Endometrial microvascular endothelial cells (primary cell): ENCODE data around the gene ABHD3. TPM values are rescaled to one million over a fixed set of nuclear protein-coding genes. Genes with fewer than 3 reads are reported as not detected.
"Not testable (repeated sequence)": the region's sequence is repeated elsewhere in the genome, so short reads cannot be mapped to it uniquely, and the experiment has no call there.

Experiments used
- in situ Hi-C: cut with HindIII; loops from 2 replicates; pipeline ENCODE4 v1.10.0; 2017; ENCODE audit warnings: low sequenced_read_pairs, low pct_unique_long_range_greater_than_20kb; ENCODE audit errors: inconsistent ontology term
- total RNA-seq: library from RNA; depleted of rRNA; stranded (reverse); fragments of >200 nt; gene quantifications from one replicate; pipeline ENCODE4 v1.2.3, GENCODE V29; 2015; ENCODE audit errors: inconsistent ontology term

ABHD3 gene
- total RNA-seq, 1 donor from 2014 or later: 4.0 TPM

DNA sequence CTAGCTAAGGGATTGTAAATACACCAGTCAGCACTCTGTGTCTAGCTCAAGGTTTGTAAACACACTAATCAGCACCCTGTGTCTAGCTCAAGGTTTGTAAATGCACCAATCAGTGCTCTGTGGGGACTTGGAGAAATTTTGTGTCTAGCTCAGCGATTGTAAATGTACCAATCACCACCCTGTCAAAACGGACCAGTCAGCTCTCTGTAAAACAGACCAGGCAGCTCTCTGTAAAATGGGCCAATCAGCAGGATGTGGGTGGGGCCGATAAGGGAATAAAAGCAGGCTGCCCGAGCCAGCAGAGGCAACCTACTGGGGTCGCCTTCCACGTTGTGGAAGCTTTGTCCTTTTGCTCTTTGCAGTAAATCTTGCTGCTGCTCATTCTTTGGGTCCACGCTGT is 2.6 kb upstream of the ABHD3 start:
- in situ Hi-C loops: not testable (repeated sequence)

DNA sequence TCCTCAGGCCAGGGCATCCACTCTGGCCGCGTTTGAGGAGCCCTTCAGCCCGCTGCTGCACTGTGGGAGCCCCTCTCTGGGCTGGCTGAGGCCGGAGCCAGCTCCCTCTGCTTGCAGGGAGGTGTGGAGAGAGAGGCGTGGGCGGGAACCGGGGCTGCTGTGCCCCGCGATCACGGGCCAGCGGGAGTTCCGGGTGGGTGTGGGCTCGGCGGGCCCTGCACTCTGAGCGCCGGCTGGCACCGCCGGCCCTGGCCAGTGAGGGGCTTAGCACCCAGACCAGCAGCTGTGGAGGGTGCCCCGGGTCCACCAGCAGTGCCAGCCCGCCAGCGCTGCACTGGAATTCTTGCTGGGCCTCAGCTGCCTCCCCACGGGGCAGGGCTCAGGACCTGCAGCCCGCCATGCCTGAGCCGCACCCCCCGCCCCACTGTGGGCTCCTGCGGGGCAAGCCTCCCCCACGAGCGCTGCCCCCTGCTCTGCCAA is 1.9 kb upstream of the ABHD3 start:
- in situ Hi-C loops: no loop called here

DNA sequence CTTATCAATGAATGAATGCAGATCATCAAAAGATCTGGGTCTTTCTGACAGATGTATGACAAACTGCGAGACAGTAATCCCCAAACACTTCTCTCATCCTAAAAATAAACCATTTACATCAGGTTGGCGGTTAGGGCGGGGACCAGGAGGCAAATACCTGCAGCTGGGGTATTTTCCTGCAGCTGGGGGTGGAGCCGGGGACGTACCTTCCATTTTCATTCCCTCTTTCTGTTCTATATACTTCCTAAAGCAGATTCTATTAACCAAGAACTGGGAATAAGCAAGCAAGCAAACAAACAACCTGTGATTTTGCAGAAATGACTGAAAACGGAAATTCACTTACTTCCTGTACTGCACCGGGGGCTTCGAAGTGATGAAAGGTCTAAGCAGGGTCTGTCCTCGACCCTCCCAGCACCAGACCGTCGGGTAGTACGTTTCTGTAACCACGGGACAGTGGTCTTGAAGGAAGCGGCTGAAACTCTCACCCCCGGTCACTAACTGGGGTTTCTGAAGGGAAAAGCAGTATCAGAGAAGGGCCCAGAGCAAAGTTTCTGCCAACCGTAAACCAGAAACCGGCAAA is 1.2 kb downstream of the ABHD3 start:
- in situ Hi-C loops: no loop called here

- in situ Hi-C loops: no loop called here
Observed at GRCh38 chr18:21702602-21703001, 2.0 kb downstream of the ABHD3 start.

GRCh38 chr18:21701621-21702020 is 3.0 kb downstream of the ABHD3 start:
- in situ Hi-C loops: no loop called here

DNA sequence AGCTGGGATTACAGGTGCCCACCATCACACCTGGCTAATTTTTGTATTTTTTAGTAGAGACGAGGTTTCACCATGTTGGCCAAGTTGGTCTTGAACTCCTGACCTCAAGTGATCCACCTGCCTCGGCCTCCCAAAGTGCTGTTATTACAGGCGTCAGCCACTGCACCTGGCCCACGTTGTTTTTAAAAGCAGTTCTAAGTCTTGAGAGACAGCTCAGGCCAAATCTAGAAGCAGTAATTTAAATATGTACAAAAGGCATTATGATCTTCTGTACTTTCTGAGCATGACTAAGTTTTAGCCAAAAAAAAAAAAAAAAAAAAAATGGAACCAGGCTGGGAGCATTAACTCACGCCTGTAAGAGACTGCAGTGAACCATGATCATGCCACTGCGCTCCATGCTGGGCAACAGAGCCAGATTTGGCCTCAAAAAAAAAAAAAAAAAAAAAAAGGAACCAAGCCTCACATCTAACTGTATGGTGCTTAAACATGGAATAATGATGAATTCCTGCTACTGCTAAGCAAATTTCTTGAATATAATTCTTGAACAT is 4.0 kb downstream of the ABHD3 start:
- in situ Hi-C loops: no loop called here

DNA sequence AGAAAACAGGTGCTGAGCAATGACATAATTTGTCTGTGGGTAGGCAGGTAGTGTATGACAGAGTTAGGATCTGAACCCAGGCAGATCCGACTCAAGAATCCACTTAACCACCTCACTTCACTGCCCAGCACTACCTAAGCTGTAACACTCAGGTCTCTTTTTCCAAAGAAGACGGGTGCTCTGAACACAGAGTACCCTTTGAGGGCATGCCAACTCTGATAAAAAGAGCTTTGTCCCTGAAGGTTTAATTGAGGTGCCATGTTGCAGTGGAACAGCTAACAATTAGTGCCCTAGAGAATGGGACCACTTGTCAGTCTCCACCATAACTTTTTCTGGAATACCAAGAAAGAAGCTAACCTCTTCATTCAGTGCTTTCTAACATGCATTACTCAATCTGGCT is 11.3 kb downstream of the ABHD3 start:
- in situ Hi-C loops: no loop called here

- in situ Hi-C loops: no loop called here
Observed at GRCh38 chr18:21689736-21690135, 14.8 kb downstream of the ABHD3 start.

DNA sequence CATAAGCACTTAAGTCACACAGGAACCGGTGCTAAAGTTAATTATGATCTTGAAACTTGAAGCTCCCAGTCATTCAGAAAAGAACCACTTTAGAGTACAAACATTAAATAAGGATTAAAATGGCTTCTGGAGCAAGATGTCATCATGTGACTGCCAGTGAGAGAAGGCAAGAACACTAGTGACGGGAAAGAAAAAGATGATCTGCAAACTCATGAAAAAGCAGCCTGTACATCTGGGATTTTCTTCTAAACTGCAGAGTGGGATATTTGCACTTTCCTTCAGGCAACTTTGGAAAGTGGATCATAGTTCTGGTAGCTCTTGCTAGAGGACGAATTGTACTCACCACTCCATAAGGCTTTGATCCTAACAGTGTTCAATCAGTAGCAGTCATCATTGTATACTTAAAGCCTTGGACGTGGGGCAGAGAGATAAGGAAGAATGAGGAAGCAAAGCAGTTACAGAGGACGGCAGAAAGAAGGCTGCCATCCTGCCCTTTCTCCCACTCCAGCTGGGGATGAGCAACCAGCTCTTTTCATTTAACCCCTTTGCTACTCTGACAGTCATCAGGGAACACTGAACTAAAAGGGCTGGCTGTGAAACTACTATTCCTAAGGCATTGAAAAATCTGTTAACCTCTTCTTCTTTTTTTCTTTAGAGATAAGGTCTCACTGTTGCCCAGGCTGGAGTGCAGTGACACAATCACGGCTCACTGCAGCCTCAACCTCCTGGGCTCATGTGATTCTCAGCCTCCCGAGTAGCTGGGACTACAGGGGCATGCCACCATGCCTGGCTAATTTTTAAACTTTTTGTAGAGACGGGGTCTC is 18.1 kb downstream of the ABHD3 start:
- in situ Hi-C loops: no loop called here

- in situ Hi-C loops: not testable (repeated sequence)
Observed at GRCh38 chr18:21685556-21685981, 19.0 kb downstream of the ABHD3 start.

DNA sequence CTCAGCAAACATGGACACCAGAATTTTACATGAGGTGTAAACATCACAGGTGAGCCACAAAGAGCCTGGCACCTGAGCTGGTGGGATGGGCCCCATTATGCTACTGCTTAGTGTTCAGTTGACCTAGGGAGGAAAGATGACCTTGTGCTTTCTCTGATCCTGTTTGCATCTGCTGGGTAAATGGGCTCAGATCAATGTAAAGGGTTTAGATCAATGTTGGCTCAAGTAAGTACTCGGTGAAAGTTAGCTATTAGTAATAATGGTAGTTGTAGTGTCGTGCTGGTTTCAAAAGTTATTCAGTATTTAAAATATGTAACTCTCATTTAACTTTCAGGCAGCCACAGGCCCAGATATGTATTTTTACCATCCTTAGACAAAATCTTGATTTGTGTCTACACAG is 19.8 kb downstream of the ABHD3 start:
- in situ Hi-C loops: no loop called here

DNA sequence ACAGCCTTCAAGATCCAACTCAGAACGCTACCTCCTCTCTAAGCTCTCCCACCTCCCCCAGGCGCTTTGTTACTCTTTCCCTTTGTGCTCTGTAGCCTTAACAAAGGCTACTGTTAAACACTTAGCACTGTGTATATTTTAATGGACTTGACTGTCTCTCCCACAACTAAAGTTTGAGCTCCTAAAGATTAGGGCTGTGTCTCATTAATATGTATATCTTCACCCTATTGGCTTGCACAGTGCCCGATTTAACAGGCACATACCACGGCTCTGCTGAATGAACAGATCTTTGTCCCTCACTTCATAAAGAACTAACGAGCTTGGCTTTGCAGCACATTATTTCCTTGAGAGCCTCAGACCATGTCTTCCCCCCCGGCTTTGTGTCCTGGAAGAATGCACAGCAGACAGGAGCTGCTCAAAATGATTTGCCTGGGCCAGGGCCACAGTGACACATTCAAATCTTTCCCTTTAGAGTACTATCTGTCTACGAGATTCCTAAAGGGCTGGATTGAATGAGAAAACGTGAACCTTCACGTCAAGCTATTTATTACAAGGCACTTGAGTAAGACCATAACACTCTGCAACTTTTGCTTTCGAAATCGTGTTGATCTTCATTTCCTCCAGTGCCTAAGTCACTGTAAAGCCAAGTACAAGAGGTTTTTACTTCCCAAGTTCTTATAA is 22.1 kb downstream of the ABHD3 start:
- in situ Hi-C loops: no loop called here

- in situ Hi-C loops: no loop called here
Observed at GRCh38 chr18:21680161-21680560, 24.4 kb downstream of the ABHD3 start.

DNA sequence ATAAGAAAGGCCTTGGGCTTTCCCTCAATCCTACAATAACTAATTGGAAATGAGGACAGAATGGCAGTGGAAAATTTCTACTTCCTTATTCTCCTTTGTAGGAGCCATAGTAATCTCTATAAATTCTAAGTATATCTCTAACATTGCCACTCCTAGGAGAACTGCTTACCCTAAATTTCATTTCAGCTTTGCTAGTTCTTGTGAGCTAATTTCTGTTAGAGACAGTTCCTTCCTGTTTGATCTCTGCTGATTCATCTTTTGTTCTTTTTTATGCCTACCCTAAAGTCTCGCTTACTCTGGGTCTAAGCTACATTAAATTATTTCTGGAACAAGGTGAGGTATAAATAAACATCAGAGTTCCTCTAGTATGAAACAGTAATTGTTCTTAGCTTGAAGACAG is 25.7 kb downstream of the ABHD3 start:
- in situ Hi-C loops: no loop called here

DNA sequence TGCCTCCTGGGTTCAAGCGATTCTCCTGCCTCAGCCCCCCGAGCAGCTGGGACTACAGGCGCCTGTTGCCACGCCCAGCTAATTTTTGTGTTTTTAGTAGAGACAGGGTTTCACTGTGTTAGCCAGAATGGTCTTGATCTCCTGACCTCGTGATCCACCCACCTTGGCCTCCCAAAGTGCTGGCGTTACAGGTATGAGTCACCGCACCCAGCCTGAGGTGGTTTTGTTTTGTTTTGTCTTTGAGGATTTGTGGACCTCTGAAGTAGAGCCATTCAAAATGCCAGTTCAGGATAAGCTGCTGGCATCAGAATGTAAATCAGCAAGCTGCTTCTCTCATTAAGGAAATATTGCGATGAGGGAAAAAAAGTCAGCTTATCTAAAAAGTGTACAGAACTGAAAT is 29.2 kb downstream of the ABHD3 start:
- in situ Hi-C loops: not testable (repeated sequence)

GRCh38 chr18:21672521-21673267 is 31.9 kb downstream of the ABHD3 start:
- in situ Hi-C loops: no loop called here

DNA sequence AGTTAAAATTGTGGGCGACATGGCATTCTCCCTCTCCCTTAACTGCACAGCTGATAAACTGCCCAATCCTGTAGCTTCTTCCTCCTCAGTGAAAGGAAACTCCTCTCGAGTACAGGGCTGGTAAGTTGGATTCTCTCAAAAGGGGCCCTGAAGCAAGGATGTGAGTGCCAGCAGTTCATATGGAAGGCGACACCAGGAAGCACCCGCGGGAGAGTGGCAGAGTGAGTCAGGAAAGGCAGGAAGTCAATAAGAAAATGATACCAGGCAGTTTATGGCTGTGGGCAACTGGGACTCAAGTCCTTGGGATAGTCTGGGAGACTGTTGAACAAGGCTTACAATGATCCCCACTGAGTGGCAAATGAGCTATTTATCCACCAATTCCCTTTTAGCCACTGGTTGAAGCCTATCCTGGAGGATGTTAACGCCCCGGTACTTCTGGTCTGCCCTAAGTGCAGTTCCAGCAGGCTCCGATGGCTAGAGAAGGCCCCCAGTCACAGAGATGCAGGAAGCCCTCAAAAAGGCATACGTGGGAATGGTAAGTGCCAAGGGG is 34.8 kb downstream of the ABHD3 start:
- in situ Hi-C loops: no loop called here

DNA sequence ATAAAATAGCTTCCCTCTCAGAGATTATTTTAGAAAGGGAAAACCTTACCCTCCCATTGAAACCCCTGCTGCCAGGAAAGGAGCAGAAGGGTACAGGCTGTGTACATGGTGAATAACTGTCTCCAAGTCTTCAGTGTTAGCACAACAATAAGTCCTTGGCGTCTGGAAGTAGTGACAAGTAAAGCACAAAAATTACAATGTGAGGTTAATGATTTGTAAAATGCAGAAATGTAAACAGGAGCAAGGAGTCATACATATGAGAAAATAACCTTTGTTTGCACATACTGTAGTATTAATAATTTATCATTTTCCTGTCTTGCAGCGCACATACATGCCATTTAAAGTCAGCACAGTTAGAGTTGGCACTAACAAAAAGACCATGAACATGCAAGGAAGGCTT is 40.5 kb downstream of the ABHD3 start:
- in situ Hi-C loops: no loop called here

- in situ Hi-C loops: no loop called here
Observed at GRCh38 chr18:21663578-21663977, 41.0 kb downstream of the ABHD3 start.
